Adrenal gland (tissue), 12 donors: ENCODE data around the gene PRRC2A. TPM values are rescaled to one million over a fixed set of nuclear protein-coding genes. Genes with fewer than 3 reads are reported as not detected.

Experiments
- DNase-seq, 7 donors: peaks; one replicate each; pipeline ENCODE4 v3.0.0-alpha.2; 2019 to 2020
- H3K27ac ChIP-seq, 5 donors: fragments of 200-600 bp; sonication (generic) in 4 of 5; 1 replicate in 3 of 5; 2 replicates in 2 of 5; pipeline versions ENCODE4 v1.5.1 to v1.8.0; 2016 to 2020; ENCODE audit warnings: mild to moderate bottlenecking in 1 of 5
- H3K27me3 ChIP-seq: fragments of 200-600 bp; 2 replicates; pipeline ENCODE4 v1.8.0; 2021
- H3K36me3 ChIP-seq, 2 donors: fragments of 200-600 bp; replicated peaks in 1 of 2; 1 replicate in 1 of 2; 2 replicates in 1 of 2; pipeline versions ENCODE4 v1.5.1 to v1.8.0; 2018 to 2022
- H3K4me1 ChIP-seq, 2 donors: fragments of 200-600 bp; replicated peaks in 1 of 2; 1 replicate in 1 of 2; 2 replicates in 1 of 2; pipeline versions ENCODE4 v1.5.1 to v1.8.0; 2018 to 2021
- H3K4me3 ChIP-seq, 4 donors: fragments of 200-600 bp; sonication (generic) in 3 of 4; one replicate each; pipeline ENCODE4 v1.5.1; 2016 to 2018
- H3K9me3 ChIP-seq, 3 donors: fragments of 200-600 bp; sonication (generic) in 1 of 3; replicated peaks in 1 of 3; 1 replicate in 2 of 3; 2 replicates in 1 of 3; pipeline versions ENCODE4 v1.5.1 to v1.8.0; 2016 to 2021
- POLR2A ChIP-seq, 2 donors: fragments of 450-650 bp; IDR thresholded peaks; one replicate each; pipeline ENCODE4 v1.6.1; 2017; ENCODE audit warnings: antibody characterized with exemption in 2 of 2, mild to moderate bottlenecking in 2 of 2, moderate library complexity in 1 of 2
- WGBS, 4 donors: extraction: QIAGEN DNeasy Blood & Tissue Kit in 2 of 4; methylation state at CpG; one replicate each; pipeline versions ENCODE4 v1.1.5 to v1.1.7; 2013 to 2017; 5-methylcytosine and 5-hydroxymethylcytosine counted together
- intact Hi-C, 2 donors: fragments of 100-400 bp; cut with DNase I; formaldehyde crosslinking; loops; one replicate each; pipeline versions ENCODE4 v1.14.1 to v1.15.0; 2022 to 2023
- polyA plus RNA-seq, 3 donors: library from polyadenylated mRNA; stranded (reverse); fragments of 200-250 nt in 2 of 3; fragments of 350-450 nt in 1 of 3; fragmentation: Illumina TruSeq in 1 of 3; extraction: RNeasy Lipid Tissue Mini Kit (QIAGEN cat#74804) in 1 of 3; gene quantifications; one replicate each; pipeline ENCODE4 v1.2.3, GENCODE V29; 2013 to 2014
- total RNA-seq, 9 donors: library from RNA; depleted of rRNA in 4 of 9; stranded (reverse); fragments of >200 nt in 4 of 9; fragments of 120-200 nt in 1 of 9; fragmentation: NEBNext Ultra II Directional in 1 of 9; extraction: Animal tissue kit (Norgen Biotek cat#: 25700) in 1 of 9; gene quantifications; one replicate each; pipeline versions ENCODE4 v1.1.0 to v1.2.4, GENCODE V29; 2013 to 2023
- TF ChIP-seq, protein P1 (sequence below), 6 experiments: fragments of 450-650 bp in 4 of 6; fragments of 200-600 bp in 2 of 6; sonication (generic) in 1 of 6; IDR thresholded peaks; 1 replicate in 5 of 6; 2 replicates in 1 of 6; pipeline versions ENCODE4 v1.5.1 to v1.8.0; 2016 to 2021; ENCODE audit warnings: antibody characterized with exemption in 6 of 6, mild to moderate bottlenecking in 2 of 6, moderate library complexity in 1 of 6
- donor health status: healthy with polysubstance abuse.
- donor health status: Bipolar disorder and iron deficiency.
- donor health status: DM: yes; HTN: yes; CAD: no.
- donor health status: DM: no; HTN: no; CAD: no.
- donor health status: DM: no; HTN: no; CAD: no.
- donor health status: DM: yes; HTN: yes; CAD: no.

PRRC2A gene
- total and polyA plus RNA-seq, 12 donors: 31.9 to 419 (median 121) TPM

DNA sequence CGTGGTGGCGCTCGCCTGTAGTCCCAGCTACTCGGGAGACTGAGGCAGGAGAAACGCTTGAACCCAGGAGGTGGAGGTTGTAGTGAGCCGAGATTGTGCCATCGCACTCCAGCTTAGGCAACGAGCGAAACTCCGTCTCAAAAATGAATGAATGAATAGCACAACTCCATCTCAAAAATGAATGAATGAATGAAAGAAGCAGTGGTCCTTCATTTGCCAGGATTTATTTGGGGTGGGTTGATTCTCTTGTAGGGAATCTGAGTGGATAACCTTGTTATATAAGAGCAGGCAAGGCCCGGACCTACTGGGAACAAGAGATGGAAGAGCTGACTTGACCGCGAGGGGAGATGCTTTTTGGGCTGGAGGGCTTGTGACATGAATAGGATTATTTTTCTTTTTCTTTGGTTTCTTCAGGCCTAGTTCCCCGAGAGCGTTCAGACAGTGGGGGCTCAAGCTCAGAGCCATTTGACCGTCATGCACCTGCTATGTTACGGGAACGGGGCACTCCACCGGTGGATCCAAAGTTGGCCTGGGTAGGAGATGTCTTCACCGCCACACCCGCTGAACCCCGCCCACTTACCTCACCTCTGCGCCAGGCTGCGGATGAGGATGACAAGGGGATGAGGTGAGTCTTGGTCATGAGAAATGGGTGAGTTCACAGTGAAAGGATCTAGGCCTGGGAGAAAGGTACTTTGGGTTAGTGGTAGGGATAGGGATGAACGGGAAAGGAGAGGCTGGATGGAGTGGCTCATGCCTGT, 9.8 kb downstream of the PRRC2A start:
- H3K27ac ChIP-seq: no peak overlapping the region
- H3K4me1 ChIP-seq: no peaks in the 10 kb centered on the region
- peaks cover 0 to 100% of the 10 kb centered on the region in 2 donors for H3K36me3 ChIP-seq
- intact Hi-C loops: no loop called here
- H3K4me3 ChIP-seq: no peak overlapping the region
- no peak for TF ChIP-seq POLR2A (IDR thresholded peaks at IDR 0.05)
- TF ChIP-seq, protein P1, sequence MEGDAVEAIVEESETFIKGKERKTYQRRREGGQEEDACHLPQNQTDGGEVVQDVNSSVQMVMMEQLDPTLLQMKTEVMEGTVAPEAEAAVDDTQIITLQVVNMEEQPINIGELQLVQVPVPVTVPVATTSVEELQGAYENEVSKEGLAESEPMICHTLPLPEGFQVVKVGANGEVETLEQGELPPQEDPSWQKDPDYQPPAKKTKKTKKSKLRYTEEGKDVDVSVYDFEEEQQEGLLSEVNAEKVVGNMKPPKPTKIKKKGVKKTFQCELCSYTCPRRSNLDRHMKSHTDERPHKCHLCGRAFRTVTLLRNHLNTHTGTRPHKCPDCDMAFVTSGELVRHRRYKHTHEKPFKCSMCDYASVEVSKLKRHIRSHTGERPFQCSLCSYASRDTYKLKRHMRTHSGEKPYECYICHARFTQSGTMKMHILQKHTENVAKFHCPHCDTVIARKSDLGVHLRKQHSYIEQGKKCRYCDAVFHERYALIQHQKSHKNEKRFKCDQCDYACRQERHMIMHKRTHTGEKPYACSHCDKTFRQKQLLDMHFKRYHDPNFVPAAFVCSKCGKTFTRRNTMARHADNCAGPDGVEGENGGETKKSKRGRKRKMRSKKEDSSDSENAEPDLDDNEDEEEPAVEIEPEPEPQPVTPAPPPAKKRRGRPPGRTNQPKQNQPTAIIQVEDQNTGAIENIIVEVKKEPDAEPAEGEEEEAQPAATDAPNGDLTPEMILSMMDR (IDR thresholded peaks at IDR 0.05): no peak
- H3K9me3 ChIP-seq: no peaks in the 10 kb centered on the region
- DNase-seq: no peak
- 91 to 95% (median 93%) methylated on average over 25 of the region's 25 CpGs for WGBS, 4 donors
- H3K27me3 ChIP-seq: no peaks in the 10 kb centered on the region

DNA sequence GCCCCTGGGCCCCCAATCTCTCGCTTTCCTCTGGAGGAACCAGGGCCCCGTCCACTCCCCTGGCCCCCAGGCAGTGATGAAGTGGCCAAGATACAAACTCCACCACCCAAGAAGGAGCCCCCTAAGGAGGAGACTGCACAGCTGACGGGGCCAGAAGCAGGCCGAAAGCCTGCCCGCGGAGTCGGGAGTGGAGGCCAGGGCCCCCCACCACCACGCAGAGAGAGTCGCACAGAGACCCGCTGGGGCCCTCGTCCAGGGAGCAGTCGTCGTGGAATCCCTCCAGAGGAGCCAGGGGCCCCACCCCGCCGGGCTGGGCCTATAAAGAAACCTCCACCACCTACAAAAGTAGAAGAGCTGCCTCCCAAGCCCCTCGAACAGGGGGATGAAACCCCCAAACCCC, 10.7 kb downstream of the PRRC2A start:
- no peaks in the 10 kb centered on the region for H3K27me3 ChIP-seq
- no peaks in the 10 kb centered on the region for H3K9me3 ChIP-seq
- intact Hi-C loops: no loop called here
- H3K4me3 ChIP-seq: no peak overlapping the region
- WGBS, 4 donors: 76 to 95% (median 87%) methylated on average over 9 to 16 of the region's 16 CpGs
- TF ChIP-seq POLR2A (IDR thresholded peaks at IDR 0.05): no peak
- TF ChIP-seq, protein P1 (IDR thresholded peaks at IDR 0.05): no peak
- peaks cover 0 to 100% of the 10 kb centered on the region in 2 donors for H3K36me3 ChIP-seq
- H3K27ac ChIP-seq: no peak overlapping the region
- no peaks in the 10 kb centered on the region for H3K4me1 ChIP-seq
- DNase-seq: no peak

DNA sequence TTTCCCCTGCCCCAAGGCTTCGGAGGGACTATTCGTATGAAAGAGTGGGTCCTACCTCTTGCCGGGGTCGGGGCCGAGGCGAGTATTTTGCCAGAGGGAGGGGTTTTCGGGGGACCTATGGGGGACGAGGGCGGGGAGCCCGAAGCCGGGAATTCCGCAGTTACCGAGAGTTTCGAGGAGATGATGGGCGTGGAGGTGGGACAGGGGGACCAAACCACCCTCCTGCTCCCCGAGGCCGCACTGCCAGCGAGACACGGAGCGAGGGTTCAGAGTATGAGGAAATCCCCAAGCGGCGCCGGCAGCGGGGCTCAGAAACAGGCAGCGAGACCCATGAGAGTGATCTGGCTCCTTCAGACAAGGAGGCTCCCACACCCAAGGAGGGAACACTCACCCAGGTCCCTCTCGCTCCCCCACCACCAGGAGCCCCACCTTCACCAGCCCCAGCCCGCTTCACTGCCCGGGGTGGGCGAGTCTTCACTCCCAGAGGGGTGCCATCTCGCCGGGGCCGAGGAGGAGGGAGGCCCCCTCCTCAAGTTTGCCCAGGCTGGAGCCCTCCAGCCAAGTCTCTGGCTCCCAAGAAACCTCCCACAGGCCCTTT, 11.3 kb downstream of the PRRC2A start:
- intact Hi-C loops: no loop called here
- no peak overlapping the region for H3K4me3 ChIP-seq
- H3K27ac ChIP-seq: no peak overlapping the region
- no peak for DNase-seq
- 88 to 91% (median 90%) methylated on average over 25 to 32 of the region's 32 CpGs for WGBS, 4 donors
- TF ChIP-seq, protein P1 (IDR thresholded peaks at IDR 0.05): no peak
- no peak for TF ChIP-seq POLR2A (IDR thresholded peaks at IDR 0.05)
- H3K27me3 ChIP-seq: no peaks in the 10 kb centered on the region
- no peaks in the 10 kb centered on the region for H3K9me3 ChIP-seq
- no peaks in the 10 kb centered on the region for H3K4me1 ChIP-seq
- H3K36me3 ChIP-seq: peaks cover 0 to 100% of the 10 kb centered on the region in 2 donors

DNA sequence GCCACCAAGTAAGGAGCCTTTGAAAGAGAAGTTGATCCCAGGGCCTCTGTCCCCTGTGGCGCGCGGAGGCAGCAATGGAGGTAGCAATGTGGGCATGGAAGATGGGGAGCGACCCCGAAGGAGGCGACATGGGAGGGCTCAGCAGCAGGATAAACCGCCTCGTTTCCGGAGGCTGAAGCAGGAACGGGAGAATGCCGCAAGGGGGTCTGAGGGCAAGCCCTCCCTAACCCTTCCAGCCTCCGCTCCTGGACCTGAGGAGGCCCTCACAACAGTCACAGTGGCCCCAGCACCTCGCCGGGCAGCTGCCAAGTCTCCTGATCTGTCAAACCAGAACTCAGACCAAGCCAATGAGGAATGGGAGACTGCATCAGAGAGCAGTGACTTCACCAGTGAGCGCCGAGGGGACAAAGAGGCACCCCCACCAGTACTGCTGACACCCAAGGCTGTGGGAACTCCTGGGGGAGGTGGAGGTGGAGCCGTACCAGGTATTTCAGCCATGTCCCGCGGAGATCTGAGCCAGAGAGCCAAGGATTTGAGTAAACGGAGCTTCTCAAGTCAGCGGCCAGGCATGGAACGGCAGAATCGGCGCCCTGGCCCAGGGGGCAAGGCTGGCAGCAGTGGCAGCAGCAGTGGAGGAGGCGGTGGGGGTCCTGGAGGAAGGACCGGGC, 11.9 kb downstream of the PRRC2A start:
- no peaks in the 10 kb centered on the region for H3K4me1 ChIP-seq
- 88 to 93% (median 91%) methylated on average over 23 to 26 of the region's 26 CpGs for WGBS, 4 donors
- no peak overlapping the region for H3K4me3 ChIP-seq
- no peaks in the 10 kb centered on the region for H3K9me3 ChIP-seq
- no peak overlapping the region for H3K27ac ChIP-seq
- H3K27me3 ChIP-seq: no peaks in the 10 kb centered on the region
- DNase-seq: no peak
- TF ChIP-seq POLR2A (IDR thresholded peaks at IDR 0.05): no peak
- TF ChIP-seq, protein P1 (IDR thresholded peaks at IDR 0.05): no peak
- peaks cover 0 to 100% of the 10 kb centered on the region in 2 donors for H3K36me3 ChIP-seq
- intact Hi-C loops: no loop called here
